Naive thymus-derived CD4-positive, alpha-beta T cell (primary cell): ENCODE results near the gene BORCS6. TPM values are rescaled to one million over a fixed set of nuclear protein-coding genes. Genes with fewer than 3 reads are reported as not detected.
A peak's percentile ranks its signal among the peaks of the same experiment; 100 is the strongest.

Source experiments
- ATAC-seq: fragments of 150-1000 bp; cut with Tn5 transposase; 2 replicates; pipeline ENCODE4 v1.10.0; 2021; ENCODE audit warnings: mild to moderate bottlenecking, moderate library complexity
- CTCF ChIA-PET: fragments of 350-600 bp; sonication (Branson Sonifier 250); formaldehyde crosslinking; loops from one replicate; lab custom pipeline; 2021; ENCODE audit warnings: antibody characterized with exemption; lab: Charles Lee
- POLR2A ChIA-PET: fragments of 350-600 bp; sonication (Branson Sonifier 250); formaldehyde crosslinking; loops from one replicate; lab custom pipeline; 2021; ENCODE audit warnings: antibody characterized with exemption, inconsistent platforms; lab: Charles Lee
- DNase-seq, 9 donors: peaks; one replicate each; pipeline versions ENCODE4 v3.0.0 to v3.0.0-alpha.2; 2020 to 2022; ENCODE audit warnings: mixed read lengths in 1 of 9
- H3K27ac ChIP-seq: one replicate; pipeline ENCODE4 v1.7.0; 2013; ENCODE audit warnings: mild to moderate bottlenecking, low read depth, low read length, moderate library complexity
- H3K27me3 ChIP-seq, 2 donors: one replicate each; pipeline ENCODE4 v1.7.0; 2013; ENCODE audit warnings: low read length in 2 of 2, mild to moderate bottlenecking in 2 of 2, moderate library complexity in 2 of 2; ENCODE audit not compliant: control insufficient read depth in 2 of 2, insufficient read depth in 2 of 2
- H3K36me3 ChIP-seq, 3 experiments: 1 replicate in 2 of 3; 2 replicates in 1 of 3; pipeline ENCODE4 v1.7.0; 2013; ENCODE audit warnings: low read length in 3 of 3, mild to moderate bottlenecking in 3 of 3, moderate library complexity in 1 of 3; ENCODE audit not compliant: insufficient read depth in 3 of 3, control insufficient read depth in 2 of 3
- H3K4me1 ChIP-seq, 2 donors: one replicate each; pipeline ENCODE4 v1.7.0; 2013; ENCODE audit warnings: low read length in 2 of 2, mild to moderate bottlenecking in 2 of 2, moderate library complexity in 1 of 2; ENCODE audit not compliant: control insufficient read depth in 2 of 2, insufficient read depth in 2 of 2
- H3K4me3 ChIP-seq: 2 replicates; pipeline ENCODE4 v1.7.0; 2013; ENCODE audit warnings: mild to moderate bottlenecking, low read length
- H3K9me3 ChIP-seq, 3 experiments: 1 replicate in 2 of 3; 2 replicates in 1 of 3; pipeline ENCODE4 v1.7.0; 2013; ENCODE audit warnings: low read length in 3 of 3; ENCODE audit not compliant: control insufficient read depth in 2 of 3
- H3K27ac Mint-ChIP-seq, 9 donors: one replicate each; pipeline ENCODE4 v1.8.0; 2020 to 2022; ENCODE audit warnings: mixed read lengths in 9 of 9, mild to moderate bottlenecking in 8 of 9, moderate library complexity in 5 of 9, inconsistent platforms in 2 of 9
- H3K27me3 Mint-ChIP-seq, 5 donors: one replicate each; pipeline ENCODE4 v1.8.0; 2021 to 2022; ENCODE audit warnings: mixed read lengths in 5 of 5, mild to moderate bottlenecking in 1 of 5
- H3K36me3 Mint-ChIP-seq, 5 donors: one replicate each; pipeline ENCODE4 v1.8.0; 2020 to 2022; ENCODE audit warnings: mixed read lengths in 5 of 5, mild to moderate bottlenecking in 3 of 5, inconsistent platforms in 1 of 5
- H3K4me1 Mint-ChIP-seq, 7 donors: one replicate each; pipeline ENCODE4 v1.8.0; 2020 to 2022; ENCODE audit warnings: mixed read lengths in 7 of 7, mild to moderate bottlenecking in 3 of 7, inconsistent platforms in 1 of 7
- H3K4me3 Mint-ChIP-seq, 10 donors: one replicate each; pipeline ENCODE4 v1.8.0; 2020 to 2022; ENCODE audit warnings: mild to moderate bottlenecking in 10 of 10, mixed read lengths in 10 of 10, moderate library complexity in 6 of 10, inconsistent platforms in 2 of 10
- H3K9me3 Mint-ChIP-seq, 11 donors: one replicate each; pipeline ENCODE4 v1.8.0; 2020 to 2022; ENCODE audit warnings: mixed read lengths in 11 of 11, mild to moderate bottlenecking in 4 of 11, inconsistent platforms in 1 of 11, moderate library complexity in 1 of 11
- intact Hi-C, 2 donors: fragments of 100-400 bp; cut with micrococcal nuclease; formaldehyde crosslinking; loops; one replicate each; pipeline ENCODE4 v1.15.1; 2023
- polyA plus RNA-seq, 2 donors: library from polyadenylated mRNA; unstranded; fragments of 300-500 nt; fragmentation: Illumina TruSeq; gene quantifications; one replicate each; pipeline ENCODE4 v1.2.3, GENCODE V29; 2021
- total RNA-seq, 6 experiments: library from RNA in 5 of 6; stranded (reverse) in 5 of 6; gene quantifications; 1 replicate in 5 of 6; 2 replicates in 1 of 6; pipeline ENCODE4 v1.2.3 and lab custom pipeline; 2021 to 2026

Gene BORCS6
- total and polyA plus RNA-seq, 7 experiments from 2014 or later, result 5.4 to 23.7 (median 15.8) TPM

DNA sequence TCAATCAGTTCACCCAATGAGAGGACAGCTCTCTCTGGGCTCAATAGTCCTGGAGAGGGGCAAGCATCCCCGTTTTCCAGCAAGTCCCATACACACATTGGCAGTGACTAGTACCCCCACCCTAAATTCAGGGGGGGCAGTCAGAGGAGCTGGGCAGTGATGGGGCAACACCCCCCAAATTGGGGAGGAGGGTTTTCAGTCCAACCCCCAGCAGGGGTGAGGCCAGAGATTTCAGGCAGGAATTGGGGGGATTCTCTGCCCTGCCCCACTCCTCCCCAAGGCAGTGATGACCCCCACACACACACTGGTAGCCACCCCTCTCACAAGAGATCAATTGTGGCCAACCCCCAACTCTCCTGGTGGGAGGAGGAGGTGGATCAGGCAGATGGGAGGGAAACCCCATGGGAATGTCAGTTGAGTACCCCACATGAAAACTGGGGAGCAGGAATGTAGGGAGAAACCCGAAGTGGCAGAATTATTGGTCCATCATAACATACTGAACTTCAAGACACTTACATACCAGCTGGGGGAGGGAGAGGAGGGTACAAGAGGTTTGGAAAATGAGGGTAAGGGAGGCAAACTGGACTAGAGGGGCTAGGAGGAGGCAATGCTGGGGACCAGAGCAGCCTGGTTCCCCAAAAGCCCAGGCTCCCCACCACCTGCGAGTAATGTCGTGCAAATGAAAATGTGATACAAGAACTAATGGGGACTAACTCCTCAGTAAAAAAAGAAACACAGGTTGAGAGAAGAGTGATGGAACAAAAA, 30.3 kb downstream of the BORCS6 start:
- H3K36me3 Mint-ChIP-seq, result peaks cover 0 to 27% (median 17%) of the 10 kb centered on the region in 5 donors
- peaks cover 0 to 3% (median 0%) of the 10 kb centered on the region in 11 donors for H3K9me3 Mint-ChIP-seq
- ChIA-PET CTCF (interaction anchor here (0.7 to 2.6 kb wide), 6 partner anchors 8 to 141 kb away, joined by 3 to 24 read pairs (median 8); no protein-coding TSS in a partner anchor), POLR2A (interaction anchor here (0.6 to 14.5 kb wide), 9 partner anchors 12 to 139 kb away, joined by 3 to 820 read pairs (median 8); partner anchors contain the start of genes BORCS6, HES7 and TMEM107)
- no peak for DNase-seq
- Histone ChIP-seq H3K4me1 (peaks cover 54 to 65% of the 10 kb centered on the region in 2 donors), H3K27ac (peak overlapping the region; percentile 100), H3K9me3 (no peaks in the 10 kb centered on the region), H3K36me3 (peaks cover 8 to 31% (median 13%) of the 10 kb centered on the region in 3 experiments), H3K27me3 (peaks cover 0 to 3% of the 10 kb centered on the region in 2 donors), H3K4me3 (no peak overlapping the region)
- ATAC-seq, result no peak
- peaks cover 41 to 63% (median 54%) of the 10 kb centered on the region in 7 donors for H3K4me1 Mint-ChIP-seq
- H3K27me3 Mint-ChIP-seq, result no peaks in the 10 kb centered on the region
- peak overlapping the region in 7 of 9 donors; percentile 84 to 97 (median 94) for H3K27ac Mint-ChIP-seq
- peak overlapping the region; percentile 5 to 90 (median 81) for H3K4me3 Mint-ChIP-seq
- intact Hi-C loops, result loop anchor here (5.0 to 10.0 kb wide), 5 partner anchors 88 to 925 kb away; partner anchors contain the start of genes CD68 (in 1 of the 2), CTC1 (in 1 of the 2), CYB5D1 (in 1 of the 2) and DVL2 (in 1 of the 2)

DNA sequence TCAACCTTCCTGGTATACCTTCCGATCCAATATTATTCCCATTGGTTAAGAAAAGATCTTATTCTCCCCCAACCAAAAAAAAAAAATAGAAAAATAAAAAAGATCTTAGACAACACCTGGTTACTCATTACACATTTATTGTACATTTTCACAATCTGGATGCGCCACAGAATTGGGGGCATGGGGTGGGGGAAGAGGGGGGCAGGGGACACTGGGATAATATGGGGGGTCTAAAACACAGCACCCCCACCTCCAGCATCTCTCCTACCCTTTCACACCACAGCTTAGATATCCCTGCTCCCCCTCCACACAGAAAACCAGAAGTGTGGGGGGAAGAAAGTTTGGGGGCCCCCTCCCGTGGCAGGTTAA, 31.0 kb downstream of the BORCS6 start:
- ATAC-seq (no peak), DNase-seq (peak in 1 of 9 donors; percentile 8)
- CTCF ChIA-PET, result interaction anchor here (0.9 to 4.1 kb wide), 10 partner anchors 9 to 141 kb away, joined by 3 to 24 read pairs (median 6); partner anchors contain the start of gene ALOXE3
- Mint-ChIP-seq H3K27ac (peak overlapping the region in 7 of 9 donors; percentile 91 to 97 (median 95)), H3K4me3 (peak overlapping the region; percentile 36 to 90 (median 64)), H3K27me3 (no peaks in the 10 kb centered on the region), H3K9me3 (peaks cover 0 to 3% (median 0%) of the 10 kb centered on the region in 11 donors), H3K4me1 (peaks cover 42 to 63% (median 54%) of the 10 kb centered on the region in 7 donors), H3K36me3 (peaks cover 0 to 29% (median 19%) of the 10 kb centered on the region in 5 donors)
- H3K27ac ChIP-seq, result peak overlapping the region; percentile 100
- intact Hi-C loops, result loop anchor here (5.0 to 10.0 kb wide), 5 partner anchors 88 to 924 kb away; partner anchors contain the start of genes CD68 (in 1 of the 2), CTC1 (in 1 of the 2), CYB5D1 (in 1 of the 2) and DVL2 (in 1 of the 2)
- H3K36me3 ChIP-seq, result peaks cover 8 to 31% (median 13%) of the 10 kb centered on the region in 3 experiments
- H3K4me1 ChIP-seq, result peaks cover 54 to 65% of the 10 kb centered on the region in 2 donors
- H3K4me3 ChIP-seq, result no peak overlapping the region
- POLR2A ChIA-PET, result interaction anchor here (0.6 to 14.5 kb wide), 13 partner anchors 11 to 607 kb away, joined by 3 to 820 read pairs (median 5); partner anchors contain the start of genes BORCS6, HES7, PFAS and SLC25A35
- no peaks in the 10 kb centered on the region for H3K27me3 ChIP-seq
- H3K9me3 ChIP-seq, result no peaks in the 10 kb centered on the region

DNA sequence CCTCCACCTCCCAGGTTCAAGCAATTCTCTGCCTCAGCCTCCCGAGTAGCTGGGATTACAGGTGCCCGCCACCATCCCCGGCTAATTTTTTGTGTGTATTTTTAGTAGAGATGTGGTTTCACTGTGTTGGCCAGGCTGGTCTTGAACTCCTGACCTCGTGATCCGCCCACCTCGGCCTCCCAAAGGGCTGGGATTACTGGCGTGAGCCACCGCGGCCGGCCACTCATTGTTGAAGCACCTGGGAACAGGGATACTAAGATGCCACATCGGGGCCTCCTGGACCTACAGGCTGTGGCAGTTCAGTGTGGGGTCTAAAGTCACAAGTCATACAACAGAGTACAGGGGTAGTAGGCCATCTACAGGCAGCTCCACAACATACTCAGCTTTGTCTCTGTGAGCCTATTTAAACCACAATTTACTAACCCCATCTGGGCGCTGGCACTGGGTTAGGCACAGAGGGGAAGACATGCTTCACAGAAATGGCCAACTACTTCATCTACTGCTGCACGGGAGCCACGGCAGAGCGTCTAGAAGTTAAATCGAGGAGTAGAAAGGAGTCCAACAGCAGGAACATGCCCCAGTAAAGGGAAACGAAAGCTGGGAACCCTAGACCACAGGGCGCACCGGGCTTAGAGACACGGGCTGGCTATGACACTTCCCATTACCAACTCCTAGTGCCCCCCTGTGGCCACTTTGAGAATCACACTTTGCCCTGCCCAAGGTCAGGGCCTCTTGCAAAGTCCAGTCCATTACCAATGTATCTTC, 31.5 kb downstream of the BORCS6 start:
- intact Hi-C loops, result loop anchor here (1.0 to 10.0 kb wide), 6 partner anchors 64 to 924 kb away; partner anchors contain the start of genes CD68 (in 1 of the 2), CTC1 (in 1 of the 2), CYB5D1 (in 1 of the 2) and DVL2 (in 1 of the 2)
- Histone ChIP-seq H3K27ac (peak overlapping the region; percentile 100), H3K4me3 (no peak overlapping the region), H3K27me3 (no peaks in the 10 kb centered on the region), H3K9me3 (no peaks in the 10 kb centered on the region), H3K4me1 (peaks cover 54 to 65% of the 10 kb centered on the region in 2 donors), H3K36me3 (peaks cover 8 to 31% (median 13%) of the 10 kb centered on the region in 3 experiments)
- CTCF ChIA-PET, result interaction anchor here (0.8 to 4.1 kb wide), 13 partner anchors 9 to 142 kb away, joined by 3 to 24 read pairs (median 4); partner anchors contain the start of gene ALOXE3
- Mint-ChIP-seq H3K4me3 (peak overlapping the region; percentile 36 to 89 (median 62)), H3K9me3 (peaks cover 0 to 4% (median 0%) of the 10 kb centered on the region in 11 donors), H3K4me1 (peaks cover 41 to 63% (median 54%) of the 10 kb centered on the region in 7 donors), H3K36me3 (peaks cover 0 to 30% (median 19%) of the 10 kb centered on the region in 5 donors), H3K27me3 (no peaks in the 10 kb centered on the region), H3K27ac (peak overlapping the region in 7 of 9 donors; percentile 91 to 97 (median 95))
- ATAC-seq, result peak; percentile 30
- DNase-seq, result peak; percentile 74 to 90 (median 82)
- POLR2A ChIA-PET, result interaction anchor here (0.6 to 14.5 kb wide), 15 partner anchors 11 to 607 kb away, joined by 3 to 820 read pairs (median 4); partner anchors contain the start of genes BORCS6, HES7, PFAS and SLC25A35

- Histone ChIP-seq H3K4me3 (peak overlapping the region; percentile 93), H3K27ac (peak overlapping the region; percentile 97), H3K27me3 (no peaks in the 10 kb centered on the region), H3K4me1 (peaks cover 58 to 75% of the 10 kb centered on the region in 2 donors), H3K36me3 (peaks cover 8 to 22% (median 13%) of the 10 kb centered on the region in 3 experiments), H3K9me3 (no peaks in the 10 kb centered on the region)
- Mint-ChIP-seq H3K36me3 (peaks cover 0 to 25% (median 15%) of the 10 kb centered on the region in 5 donors), H3K9me3 (peaks cover 0 to 8% (median 0%) of the 10 kb centered on the region in 11 donors), H3K27ac (no peak overlapping the region), H3K4me3 (no peak overlapping the region), H3K27me3 (no peaks in the 10 kb centered on the region), H3K4me1 (peaks cover 33 to 73% (median 65%) of the 10 kb centered on the region in 7 donors)
- ChIA-PET CTCF (interaction anchor here (0.6 to 4.1 kb wide), 14 partner anchors 10 to 541 kb away, joined by 3 to 24 read pairs (median 4); partner anchors contain the start of genes ALOXE3, CTC1 and SLC25A35), POLR2A (interaction anchor here (0.9 to 14.5 kb wide), 27 partner anchors 8 to 672 kb away, joined by 3 to 820 read pairs (median 7); partner anchors contain the start of genes ALOXE3, BORCS6, CTC1 and HES7)
- intact Hi-C loops, result loop anchor here (1.0 to 10.0 kb wide), 23 partner anchors 17 to 922 kb away; partner anchors contain the start of genes PHF23 (in 2 of the 2), CD68 (in 1 of the 2), CTC1 (in 1 of the 2) and CYB5D1 (in 1 of the 2)
- ATAC-seq (peak; percentile 83), DNase-seq (peak; percentile 96 to 100 (median 100))
Observed at GRCh38 chr17:8156246-8156992, 33.6 kb downstream of the BORCS6 start.

GRCh38 chr17:8155996-8156245, 34.1 kb downstream of the BORCS6 start:
- H3K27ac ChIP-seq, result peak overlapping the region; percentile 95
- peaks cover 0 to 20% (median 12%) of the 10 kb centered on the region in 5 donors for H3K36me3 Mint-ChIP-seq
- H3K4me3 ChIP-seq, result peak overlapping the region; percentile 93
- peaks cover 55 to 72% of the 10 kb centered on the region in 2 donors for H3K4me1 ChIP-seq
- H3K27ac Mint-ChIP-seq, result no peak overlapping the region
- intact Hi-C loops, result loop anchor here (1.0 to 10.0 kb wide), 23 partner anchors 17 to 921 kb away; partner anchors contain the start of genes PHF23 (in 2 of the 2), CD68 (in 1 of the 2), CTC1 (in 1 of the 2) and CYB5D1 (in 1 of the 2)
- no peaks in the 10 kb centered on the region for H3K27me3 ChIP-seq
- ChIA-PET POLR2A (interaction anchor here (0.9 to 14.5 kb wide), 23 partner anchors 7 to 572 kb away, joined by 3 to 820 read pairs (median 9); partner anchors contain the start of genes BORCS6, CTC1, HES7 and PFAS), CTCF (interaction anchor here (1.3 to 4.1 kb wide), 8 partner anchors 15 to 139 kb away, joined by 3 to 24 read pairs (median 5); partner anchors contain the start of genes ALOXE3 and SLC25A35)
- DNase-seq (no peak), ATAC-seq (no peak)
- peaks cover 0 to 10% (median 0%) of the 10 kb centered on the region in 11 donors for H3K9me3 Mint-ChIP-seq
- peaks cover 28 to 71% (median 63%) of the 10 kb centered on the region in 7 donors for H3K4me1 Mint-ChIP-seq
- no peaks in the 10 kb centered on the region for H3K27me3 Mint-ChIP-seq
- H3K36me3 ChIP-seq, result peaks cover 8 to 17% (median 8%) of the 10 kb centered on the region in 3 experiments
- no peaks in the 10 kb centered on the region for H3K9me3 ChIP-seq
- no peak overlapping the region for H3K4me3 Mint-ChIP-seq
